Gastrocnemius medialis (tissue), 4 donors: ENCODE results near the gene KLK13.

Experiments
- CTCF ChIP-seq, 5 experiments: fragments of 450-650 bp in 3 of 5; fragments of 200-600 bp in 2 of 5; sonication (generic) in 2 of 5; IDR thresholded peaks in 4 of 5; conservative IDR thresholded peaks in 1 of 5; 1 replicate in 4 of 5; 2 replicates in 1 of 5; pipeline ENCODE4 v1.5.1; 2016 to 2019; ENCODE audit warnings: antibody characterized with exemption in 5 of 5, mild to moderate bottlenecking in 3 of 5, moderate library complexity in 3 of 5
- POLR2A ChIP-seq, 2 donors: fragments of 450-650 bp; IDR thresholded peaks; one replicate each; pipeline ENCODE4 v1.6.1; 2017; ENCODE audit warnings: antibody characterized with exemption in 2 of 2, mild to moderate bottlenecking in 2 of 2, moderate library complexity in 2 of 2

- no peak for TF ChIP-seq CTCF (IDR thresholded peaks at IDR 0.05 in 4 of 5, conservative IDR thresholded peaks at IDR 0.05 in 1 of 5)
- no peak for TF ChIP-seq POLR2A (IDR thresholded peaks at IDR 0.05)
Measured at GRCh38 chr19:51110666-51110971, 45.7 kb upstream of the KLK13 start.
